GM18867 (cell line): ENCODE results near the gene TMEM135.

ENCODE experiments used
- ATAC-seq: cut with Tn5 transposase; IDR thresholded peaks from one replicate; pipeline ENCODE4 v1.9.1; 2021; ENCODE audit warnings: mild to moderate bottlenecking, moderate library complexity; ENCODE audit not compliant: unreplicated experiment

The TMEM135 gene

DNA sequence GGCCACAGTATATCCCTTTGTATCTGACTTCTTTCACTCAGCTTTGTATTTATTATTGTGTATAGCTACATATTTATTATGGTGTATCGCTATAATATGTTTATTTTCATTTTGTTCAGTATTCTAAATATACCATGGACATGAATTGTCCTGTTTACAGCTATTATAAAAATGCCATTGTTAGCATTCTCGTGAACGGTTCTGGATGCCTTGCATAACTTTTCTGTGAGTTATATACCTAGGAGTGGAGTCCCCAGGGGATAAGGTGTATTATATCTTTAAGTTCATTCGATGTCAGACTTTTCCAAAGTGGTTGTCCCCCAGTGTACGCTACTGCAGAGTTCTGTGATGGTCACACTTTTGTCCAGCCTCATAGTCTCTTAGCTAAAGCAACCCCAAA is 301.7 kb downstream of the TMEM135 start:
- no peak for ATAC-seq

DNA sequence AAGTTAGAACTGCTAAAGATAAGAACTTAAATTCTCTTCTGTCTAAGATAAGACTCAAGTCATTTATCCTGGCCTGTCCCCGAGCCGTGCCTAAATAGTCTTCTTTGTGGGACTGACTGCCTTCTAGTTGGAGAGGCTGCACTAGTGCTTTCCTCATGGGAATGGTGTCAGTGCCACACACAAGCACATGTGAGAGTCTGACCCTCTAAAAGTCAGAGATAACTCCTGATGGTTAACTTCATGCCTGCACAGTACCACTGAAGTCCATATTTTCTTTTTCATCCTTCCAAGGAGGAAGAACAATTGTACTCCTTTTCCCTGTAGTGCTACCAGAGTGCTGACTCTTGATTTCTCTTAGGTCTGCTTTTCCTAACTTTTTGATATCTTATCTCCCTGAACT is 309.7 kb downstream of the TMEM135 start:
- no peak for ATAC-seq

DNA sequence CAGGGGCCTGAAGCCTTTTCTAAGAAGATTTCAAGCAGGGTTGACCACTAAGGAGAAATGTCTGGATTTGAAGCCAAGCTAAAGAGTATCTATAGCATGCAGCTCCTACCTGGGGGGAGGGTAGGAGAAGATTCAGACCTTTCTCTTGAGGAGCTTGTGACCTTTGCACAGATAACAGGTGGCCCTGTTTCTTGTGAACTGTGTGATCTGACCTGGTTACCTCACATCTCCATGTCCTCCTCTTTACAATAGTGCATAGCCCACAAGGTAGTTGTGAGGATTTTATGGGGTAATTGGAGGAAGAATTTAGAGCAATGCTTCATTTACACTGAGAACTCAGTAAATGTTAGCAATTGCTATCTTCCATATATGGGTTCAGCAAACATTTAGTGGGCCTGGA is 310.1 kb downstream of the TMEM135 start:
- no peak for ATAC-seq

DNA sequence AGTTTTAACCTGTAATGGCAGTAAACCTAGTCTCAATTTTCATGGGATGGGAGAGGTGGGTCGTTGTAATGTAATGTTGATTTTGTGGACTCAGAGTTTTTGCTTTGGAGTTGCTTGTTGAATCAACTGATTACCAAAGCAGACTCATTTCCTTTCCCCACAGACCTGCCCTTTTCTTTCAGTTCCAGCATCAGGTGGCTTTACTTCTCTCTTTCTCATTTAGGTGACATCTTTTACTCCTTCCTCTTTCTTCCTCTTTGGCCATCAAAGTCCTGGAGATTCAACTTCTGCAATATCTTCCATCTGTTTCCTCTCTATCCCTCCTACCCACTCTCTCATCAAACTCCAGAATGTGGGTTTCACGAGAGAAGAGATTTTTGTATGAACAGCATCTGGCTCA is 313.9 kb downstream of the TMEM135 start:
- no peak for ATAC-seq

DNA sequence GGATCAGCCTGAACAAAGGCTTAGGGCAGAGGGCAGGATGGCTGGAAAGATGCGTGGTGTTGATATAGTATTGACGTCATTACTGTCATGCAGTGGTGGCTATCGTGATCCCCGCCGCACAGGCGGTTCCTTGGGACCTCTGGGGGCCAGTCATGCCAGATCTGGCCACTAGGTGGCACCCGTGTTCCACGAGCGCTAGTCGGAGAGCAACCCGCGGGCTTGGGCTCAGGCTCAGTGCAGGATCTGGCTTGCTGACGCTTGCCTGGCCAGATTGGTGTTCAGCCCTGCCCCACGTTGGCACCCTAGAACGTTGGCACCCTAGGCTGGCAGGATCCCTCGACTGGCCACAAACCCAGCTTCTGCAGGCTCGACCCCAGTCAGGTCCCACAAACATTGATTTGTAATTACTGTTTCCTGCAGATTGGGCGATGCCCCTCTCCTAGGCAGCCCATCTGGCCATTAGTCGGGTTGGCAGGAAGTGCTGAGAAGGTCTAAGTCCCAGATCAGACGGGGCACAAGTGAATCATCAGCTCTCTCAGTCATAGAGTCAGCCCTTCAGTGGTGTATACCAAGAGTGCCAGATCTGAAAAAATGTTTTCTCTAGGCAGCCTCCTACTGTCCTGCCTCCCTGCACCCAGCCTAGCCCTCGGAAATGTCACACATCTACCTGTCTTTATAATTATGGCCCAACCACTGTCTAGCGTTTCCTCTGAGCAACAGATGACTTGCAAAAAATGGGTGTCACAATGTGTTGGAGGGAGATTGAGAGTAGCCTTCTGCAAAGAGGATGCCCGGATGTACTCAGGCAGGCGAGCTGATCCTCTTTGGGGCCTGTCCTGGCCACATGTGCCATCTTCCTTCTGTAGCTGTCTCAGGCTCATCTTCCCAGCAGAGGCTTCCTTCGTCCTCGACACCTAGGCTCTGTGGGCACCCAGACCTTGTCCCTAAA is 315.3 kb downstream of the TMEM135 start:
- ATAC-seq, result peak; percentile 95

DNA sequence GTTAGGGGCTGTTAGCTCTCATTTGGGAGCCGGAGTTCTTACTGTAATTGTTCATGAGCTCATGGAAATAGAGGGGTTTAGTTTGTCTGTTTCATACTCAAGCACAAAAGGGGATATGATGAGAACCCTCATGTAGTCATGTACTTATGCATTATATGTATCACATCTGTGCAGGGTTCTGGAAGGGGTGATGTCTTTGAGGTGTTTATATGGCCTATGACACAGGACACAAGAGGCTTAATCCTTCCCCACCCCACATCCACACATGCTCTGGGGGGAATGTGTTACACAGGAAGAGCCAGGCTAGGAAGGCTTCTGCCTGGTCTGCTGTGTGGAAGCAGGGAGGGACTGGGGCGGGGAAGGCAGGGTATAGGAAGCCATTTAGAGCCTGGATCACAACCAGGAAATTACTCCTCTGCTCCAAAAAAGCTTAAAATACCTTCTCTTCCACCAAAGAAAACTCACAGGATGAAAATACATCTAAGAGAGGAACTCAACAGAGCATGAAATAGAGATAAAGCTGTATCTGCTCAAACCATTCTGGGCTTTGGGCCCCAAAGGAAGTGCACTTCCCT is 316.1 kb downstream of the TMEM135 start:
- no peak for ATAC-seq

DNA sequence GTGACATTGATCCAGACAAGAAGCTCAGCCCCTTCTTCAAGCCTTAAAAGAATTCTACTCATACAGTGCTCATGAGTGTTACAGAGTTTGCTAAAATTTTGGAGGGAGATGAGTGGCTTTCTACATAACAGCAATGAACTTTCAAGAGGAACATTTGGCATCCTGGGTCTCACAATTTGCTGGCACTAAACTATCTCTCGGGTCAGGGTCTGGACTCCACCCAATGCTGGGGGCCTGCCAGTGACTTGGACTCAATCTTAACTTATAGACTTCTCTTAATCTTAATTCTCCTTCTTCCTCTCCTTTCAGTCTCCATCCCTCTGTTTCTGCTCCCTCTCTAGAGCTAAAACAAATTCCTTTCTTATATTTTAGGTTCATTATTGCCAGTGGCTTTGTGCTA is 317.9 kb downstream of the TMEM135 start:
- no peak for ATAC-seq

DNA sequence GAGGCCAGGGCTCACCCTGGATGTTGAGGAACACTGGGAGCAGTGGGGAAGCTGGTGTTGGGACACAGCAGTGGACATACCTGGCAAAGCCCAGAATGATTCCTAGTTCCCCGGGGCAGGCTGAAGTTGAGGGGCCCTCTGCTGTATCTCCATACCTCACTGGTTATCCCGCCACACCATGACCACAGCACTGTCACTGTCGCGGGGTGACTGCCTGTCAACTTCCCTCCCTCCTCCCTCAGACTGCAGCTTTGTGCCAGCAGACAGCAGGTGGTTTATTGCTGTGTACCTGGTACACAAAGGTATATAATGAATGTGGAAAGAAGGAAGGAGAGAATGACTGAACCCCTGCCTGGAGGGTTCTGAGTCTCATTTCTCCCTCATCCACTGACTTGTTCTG is 318.7 kb downstream of the TMEM135 start:
- ATAC-seq, result no peak

DNA sequence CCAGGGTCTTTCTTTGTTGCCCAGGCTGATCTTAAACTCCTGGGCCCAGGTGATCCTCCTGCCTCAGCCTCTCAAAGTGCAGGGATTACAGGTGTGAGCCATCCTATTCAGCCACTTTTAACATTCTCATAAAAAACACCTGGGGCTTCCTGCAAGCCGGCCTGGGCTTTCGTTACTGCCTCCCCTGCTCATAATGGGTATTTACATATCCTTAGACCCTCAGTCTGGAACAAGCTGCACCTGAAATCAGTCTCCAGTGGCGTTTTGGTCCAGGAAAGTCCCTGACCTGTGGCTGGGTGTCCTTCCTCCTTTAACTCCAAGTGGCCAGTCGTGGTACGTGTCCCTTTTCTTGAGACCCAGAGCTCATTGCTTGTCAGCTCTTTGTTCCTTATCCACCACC is 320.7 kb downstream of the TMEM135 start:
- ATAC-seq, result no peak

DNA sequence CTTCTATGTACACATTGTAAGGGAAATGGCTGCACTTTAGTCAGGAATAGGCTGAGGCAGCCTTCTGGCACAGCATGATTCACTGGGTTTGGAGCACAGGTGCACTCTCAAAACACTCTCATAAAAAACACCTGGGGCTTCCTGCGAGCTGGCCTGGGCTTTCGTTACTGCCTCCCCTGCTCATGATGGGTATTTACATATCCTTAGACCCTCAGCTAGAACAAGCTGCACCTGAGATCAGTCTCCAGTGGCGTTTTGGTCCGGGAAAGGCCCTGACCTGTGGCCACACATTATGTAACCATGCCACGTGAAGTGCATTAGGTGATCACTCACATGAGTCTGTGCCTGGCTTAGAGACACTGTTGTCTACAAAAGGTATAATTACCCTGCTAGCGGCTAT is 321.7 kb downstream of the TMEM135 start:
- no peak for ATAC-seq

DNA sequence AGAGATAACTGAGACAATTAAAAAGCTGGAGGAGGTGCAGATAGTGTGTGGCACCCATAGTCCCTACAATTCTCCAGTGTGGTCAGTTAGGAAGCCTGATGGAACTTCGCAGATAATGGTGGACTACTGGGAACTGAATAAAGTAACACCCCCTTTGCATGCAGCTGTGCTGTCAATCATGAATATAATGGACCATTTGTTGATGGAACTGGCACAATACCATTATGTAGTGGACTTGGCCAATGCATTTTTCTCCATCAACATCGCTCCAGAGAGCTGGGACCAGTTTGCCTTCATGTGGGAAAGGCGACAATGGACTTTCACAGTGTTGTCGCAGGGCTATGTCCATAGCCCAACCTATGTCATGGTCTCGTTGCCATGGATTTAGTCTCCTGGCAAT is 324.2 kb downstream of the TMEM135 start:
- ATAC-seq, result no peak

DNA sequence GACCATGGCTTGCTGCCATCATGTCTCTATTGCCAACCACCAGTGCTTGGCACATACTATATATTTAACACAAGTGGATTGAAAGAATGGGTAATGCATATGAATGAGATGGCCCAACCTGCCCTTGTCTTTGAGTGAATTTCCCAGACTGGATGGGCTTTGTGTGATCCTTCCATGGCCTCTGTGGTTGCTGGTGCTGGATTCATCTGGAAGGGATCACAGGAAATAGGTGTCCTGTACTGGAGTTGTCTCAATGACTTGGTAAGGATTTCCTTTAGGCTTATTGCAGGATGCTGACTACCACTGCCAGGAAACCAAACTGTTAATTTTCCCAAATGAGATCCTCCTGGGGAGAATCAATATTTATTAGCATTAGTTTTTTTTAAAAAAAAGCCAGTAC is 328.6 kb downstream of the TMEM135 start:
- no peak for ATAC-seq

DNA sequence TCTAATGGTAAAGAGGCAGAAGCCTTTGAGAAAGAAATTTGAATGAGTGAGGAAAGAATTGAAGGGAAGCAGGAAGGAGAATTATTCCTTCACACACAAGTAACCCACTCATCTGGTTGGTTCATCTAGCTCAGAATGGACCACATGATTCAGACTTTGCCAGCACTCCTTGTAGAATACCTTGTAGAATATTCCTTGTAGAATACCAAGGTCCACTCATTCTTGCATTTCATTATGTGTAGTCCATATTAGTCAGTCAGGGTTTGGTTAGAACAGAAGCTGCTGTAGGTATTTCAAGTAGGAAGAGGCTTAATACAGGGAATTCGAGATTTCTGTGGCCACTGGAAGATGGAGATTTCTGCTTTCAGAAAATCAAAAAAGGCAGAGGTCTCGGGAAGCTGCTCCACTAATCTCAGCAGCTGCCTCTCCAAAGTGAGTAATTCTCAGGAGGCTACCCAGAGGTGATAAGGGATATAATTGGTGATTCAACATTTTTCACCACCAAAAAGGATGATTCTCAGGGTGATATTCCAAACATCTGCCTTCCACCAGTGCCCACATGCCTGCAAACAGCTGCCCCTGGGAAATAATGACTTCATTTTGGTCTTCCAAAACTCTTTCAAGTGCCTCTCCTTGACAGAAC is 329.1 kb downstream of the TMEM135 start:
- no peak for ATAC-seq

DNA sequence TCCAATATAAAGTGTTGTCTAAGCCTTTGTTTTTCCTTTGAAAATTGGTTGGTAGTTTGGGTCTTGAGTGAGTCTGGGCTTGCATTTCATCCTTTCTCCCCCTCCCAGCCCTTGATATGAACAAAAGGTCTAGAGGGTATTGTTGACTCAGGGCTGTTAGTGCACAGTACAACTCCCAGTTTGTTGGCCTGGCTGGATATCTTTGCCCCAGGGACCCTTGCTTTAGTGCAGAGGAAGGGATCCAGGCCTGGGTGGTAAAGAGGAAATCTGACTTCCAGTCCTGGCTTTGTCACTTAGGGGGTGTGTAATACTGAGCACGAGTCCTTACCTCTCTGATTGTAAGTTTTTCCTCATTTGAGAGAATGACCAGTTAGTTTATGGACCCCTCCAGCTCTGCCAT is 330.4 kb downstream of the TMEM135 start:
- no peak for ATAC-seq

DNA sequence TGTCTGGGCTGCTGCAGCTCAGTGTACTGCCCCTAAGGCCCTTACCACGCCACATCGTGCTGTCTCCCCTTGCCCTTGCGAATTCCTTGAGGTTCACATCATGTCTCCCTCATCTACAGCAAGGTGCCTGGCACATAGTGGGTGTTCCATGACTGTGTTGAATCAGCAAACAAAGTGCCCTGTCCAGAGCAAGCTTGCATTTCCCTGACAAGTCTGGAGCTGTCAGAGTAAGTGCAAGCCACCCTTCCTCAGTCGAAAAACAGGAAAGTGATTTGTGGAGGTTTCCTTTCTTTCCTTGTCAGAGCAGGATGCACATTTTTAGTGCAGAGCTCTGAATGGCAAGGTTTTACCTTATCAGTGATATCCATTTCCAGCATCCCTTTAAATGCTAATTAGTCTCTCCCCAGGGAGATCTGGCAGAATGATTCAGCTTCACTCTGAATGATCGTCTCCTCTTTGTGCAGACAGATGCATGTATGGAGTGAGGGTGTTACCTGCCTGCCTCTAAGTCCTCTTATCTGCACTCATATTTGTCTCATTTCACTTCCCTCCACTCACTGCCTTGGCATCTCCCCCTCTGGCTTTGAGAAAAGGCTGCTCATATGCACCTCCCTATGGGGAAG is 331.2 kb downstream of the TMEM135 start:
- no peak for ATAC-seq

DNA sequence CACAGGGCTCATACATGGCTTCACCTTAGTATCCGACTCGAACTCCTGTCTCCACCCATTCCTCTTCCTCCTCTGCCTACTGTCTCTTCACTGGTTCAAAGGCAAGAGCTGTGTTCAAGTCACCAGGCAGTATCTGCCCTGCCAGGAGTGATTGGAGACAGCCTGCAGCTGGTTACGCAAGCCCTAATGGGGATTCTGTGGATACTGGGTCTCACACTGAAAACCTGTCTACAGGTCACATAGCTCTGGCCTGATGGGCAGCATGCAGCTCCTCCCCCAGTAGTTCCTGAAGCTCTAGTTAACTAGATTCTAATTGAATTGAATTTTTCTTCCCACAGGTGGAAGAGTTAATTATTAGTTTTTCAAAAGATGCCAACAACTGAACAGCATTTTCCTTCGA is 332.2 kb downstream of the TMEM135 start:
- ATAC-seq, result no peak

DNA sequence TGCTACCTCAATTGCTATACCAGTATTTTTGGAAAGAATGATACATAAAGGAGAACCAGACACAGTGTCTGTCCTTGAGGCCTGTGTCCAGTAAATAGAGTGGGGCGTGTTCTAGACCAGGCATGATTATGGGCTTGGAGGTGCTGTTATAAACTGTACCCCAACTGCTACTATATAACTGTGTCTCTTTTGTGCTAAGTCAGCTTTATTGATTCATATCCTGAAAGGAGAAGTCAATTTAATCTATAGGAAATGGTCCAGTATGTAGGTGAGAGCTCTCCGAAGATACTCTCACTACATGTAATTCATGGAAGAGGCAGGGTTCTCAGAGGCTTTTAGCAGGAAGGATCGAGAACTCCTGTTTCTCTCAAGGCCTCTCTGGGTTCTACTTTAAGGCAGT is 334.3 kb downstream of the TMEM135 start:
- ATAC-seq, result no peak
